GM21786 (cell line): ENCODE data around the gene PMPCA.
"Not testable (repeated sequence)": the region's sequence is repeated elsewhere in the genome, so short reads cannot be mapped to it uniquely, and the experiment has no call there.

Experiments
- ATAC-seq: cut with Tn5 transposase; IDR thresholded peaks from one replicate; pipeline ENCODE4 v1.9.1; 2021; ENCODE audit not compliant: unreplicated experiment

Gene PMPCA

DNA sequence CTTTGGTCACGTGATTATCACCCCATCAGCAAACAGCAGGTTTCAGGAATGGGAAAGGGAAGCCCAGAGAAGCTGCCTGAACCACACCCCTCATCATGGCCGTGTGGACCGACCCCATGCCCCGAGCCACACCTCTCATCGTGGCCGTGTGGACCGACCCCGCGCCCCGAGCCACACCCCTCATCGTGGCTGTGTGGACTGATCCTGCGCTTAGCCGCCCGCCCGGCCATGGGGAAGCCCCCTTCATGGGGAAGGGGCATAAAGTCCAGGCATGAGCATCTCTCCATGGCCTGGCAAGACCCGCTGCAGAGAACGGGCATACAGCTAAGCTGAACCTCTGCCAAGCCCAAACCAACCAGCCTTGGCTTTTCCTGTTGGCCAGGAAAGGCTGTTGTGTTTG lies 16.9 kb upstream of the PMPCA start:
- ATAC-seq, result no peak

DNA sequence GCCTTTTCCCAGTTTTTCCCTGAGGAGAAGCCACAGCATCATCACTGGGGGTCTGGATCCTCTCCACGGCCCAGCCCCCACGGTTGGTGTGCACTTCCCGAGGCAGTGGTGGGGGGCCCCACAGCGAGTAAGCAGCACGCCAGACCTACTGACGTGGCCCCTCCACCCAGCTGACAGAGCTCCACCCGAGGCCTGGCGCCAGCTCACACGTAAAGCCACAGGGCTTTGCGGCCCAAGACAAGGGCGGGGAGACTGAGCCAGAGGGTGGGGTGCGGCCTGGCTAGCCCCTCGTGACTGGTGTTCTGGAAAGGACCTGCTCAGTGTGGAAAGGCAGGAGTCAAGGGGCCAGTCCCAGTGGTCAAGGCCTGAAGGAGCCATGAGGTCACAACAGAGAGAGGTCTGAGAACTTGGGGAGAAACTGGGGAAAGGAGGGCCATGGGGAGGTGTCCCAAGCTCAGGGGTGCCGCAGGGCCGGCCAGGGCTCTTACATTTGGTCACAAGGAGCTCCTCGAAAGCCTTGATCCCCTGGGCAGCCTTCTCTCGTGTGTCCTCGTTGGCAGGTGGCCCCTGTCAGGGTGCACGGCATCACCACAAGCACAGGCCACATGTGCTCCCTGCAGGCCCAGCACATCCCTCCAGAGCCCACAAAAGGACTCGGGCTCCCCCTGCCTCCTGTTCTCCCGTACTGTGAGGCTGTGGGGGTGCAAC lies 16.0 kb upstream of the PMPCA start:
- ATAC-seq, result no peak

DNA sequence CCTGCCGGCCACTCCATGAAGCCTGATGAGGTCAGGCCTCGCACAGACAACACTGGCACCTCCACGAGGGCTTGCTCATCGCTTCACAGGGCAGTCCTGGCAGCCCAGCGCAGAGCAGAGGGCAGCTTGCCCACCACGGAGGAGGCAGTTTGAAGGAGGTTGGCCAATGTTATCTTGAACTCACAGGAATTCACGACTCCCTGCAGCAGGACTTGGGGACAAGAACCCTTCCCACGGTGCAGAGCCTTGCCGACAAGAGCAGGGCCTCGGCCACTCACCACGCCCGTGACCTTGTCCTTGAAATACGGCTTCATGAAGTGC lies 15.5 kb upstream of the PMPCA start:
- ATAC-seq, result no peak

DNA sequence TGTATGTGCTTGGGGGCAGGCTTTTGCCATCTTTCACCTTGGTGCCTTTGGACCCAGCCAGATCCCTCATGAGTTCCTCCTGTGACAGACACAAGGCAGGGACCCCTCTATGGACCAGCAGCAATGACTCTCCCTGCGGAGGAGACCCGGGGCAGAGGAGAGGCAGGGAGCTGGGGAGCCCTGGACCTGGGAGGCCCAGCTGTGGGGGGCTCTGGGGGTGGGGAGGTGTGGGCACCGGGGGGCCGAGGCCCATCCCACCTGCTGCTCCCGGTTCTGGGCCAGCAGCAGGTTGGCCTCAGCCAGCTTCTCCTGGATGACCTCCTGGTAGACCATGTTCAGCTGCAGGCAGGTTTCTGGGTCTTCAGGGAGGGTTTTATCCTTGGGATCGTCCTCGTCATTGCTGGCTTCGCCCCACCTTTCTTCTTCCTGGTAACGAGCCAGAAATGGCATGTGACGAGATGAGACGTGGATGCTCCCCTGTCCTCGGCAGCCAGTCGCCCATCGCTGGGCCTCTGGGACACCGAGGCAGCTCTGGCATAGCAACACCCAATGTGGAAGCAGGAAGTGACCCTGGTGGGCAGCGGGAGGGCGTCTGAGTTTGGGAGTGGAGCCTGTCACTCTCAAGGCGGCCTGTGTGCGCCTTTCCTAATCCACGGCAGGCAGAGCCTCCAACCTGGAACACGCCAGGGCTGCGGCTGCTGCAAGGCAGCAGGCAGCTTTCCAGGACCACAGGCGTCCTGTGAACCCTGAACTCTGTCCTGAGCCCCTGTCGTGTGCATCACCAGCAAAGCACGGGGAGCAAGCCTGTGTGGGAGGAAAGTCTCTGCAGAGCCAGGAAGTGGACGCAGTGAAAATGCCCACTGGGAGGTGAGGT lies 14.9 kb upstream of the PMPCA start:
- ATAC-seq, result no peak

DNA sequence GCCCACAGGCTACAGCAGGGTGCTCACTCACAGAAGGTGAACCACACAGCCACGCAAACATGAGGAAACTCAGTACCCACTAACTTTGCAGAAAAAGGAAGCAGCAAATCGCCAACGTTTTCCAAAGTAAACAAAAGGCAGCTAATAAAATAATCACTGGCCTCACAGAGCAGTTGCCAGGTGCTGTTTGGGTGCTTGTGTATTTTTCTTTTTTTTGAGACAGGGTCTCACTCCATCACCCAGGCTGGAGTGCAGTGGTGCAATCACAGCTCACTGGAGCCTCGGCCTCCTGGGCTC lies 14.3 kb upstream of the PMPCA start:
- ATAC-seq, result no peak

DNA sequence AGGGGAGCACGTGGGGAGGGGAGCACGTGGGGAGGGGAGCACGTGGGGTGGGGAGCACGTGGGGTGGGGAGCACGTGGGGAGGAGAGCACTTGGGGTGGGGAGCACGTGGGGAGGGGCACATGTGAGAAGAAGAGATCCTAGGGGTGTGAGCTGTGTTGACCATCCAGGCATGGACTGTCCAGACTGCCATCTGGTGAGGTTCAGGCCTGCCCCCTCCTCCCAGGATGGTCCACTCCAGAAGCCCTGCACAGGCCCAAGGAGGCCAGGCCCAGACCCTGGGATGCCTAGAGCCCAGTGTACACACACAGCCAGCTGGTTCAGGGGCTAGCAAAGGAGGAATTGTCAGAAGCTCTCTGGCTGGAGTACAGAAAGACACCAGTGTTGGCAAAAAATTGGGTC lies 12.8 kb upstream of the PMPCA start:
- no peak for ATAC-seq

DNA sequence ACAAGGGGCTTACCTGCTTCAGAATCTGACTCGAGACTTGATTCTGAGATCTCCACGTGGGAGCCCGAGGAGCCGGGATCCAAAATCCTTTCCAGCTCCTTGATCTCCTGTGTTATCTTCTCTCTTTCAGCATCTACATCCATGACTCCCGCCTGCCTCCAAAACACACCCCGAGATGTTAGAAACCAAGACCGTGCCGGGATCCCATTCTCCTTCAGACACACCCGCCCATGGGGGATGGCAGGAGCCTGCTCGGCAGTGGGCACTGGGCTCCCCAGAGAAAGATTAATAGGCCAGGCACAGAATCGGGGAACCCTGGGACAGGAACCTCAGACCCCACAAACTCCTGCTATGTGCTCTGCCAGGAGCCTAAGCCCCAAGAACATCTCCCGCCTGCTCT lies 12.2 kb upstream of the PMPCA start:
- no peak for ATAC-seq

DNA sequence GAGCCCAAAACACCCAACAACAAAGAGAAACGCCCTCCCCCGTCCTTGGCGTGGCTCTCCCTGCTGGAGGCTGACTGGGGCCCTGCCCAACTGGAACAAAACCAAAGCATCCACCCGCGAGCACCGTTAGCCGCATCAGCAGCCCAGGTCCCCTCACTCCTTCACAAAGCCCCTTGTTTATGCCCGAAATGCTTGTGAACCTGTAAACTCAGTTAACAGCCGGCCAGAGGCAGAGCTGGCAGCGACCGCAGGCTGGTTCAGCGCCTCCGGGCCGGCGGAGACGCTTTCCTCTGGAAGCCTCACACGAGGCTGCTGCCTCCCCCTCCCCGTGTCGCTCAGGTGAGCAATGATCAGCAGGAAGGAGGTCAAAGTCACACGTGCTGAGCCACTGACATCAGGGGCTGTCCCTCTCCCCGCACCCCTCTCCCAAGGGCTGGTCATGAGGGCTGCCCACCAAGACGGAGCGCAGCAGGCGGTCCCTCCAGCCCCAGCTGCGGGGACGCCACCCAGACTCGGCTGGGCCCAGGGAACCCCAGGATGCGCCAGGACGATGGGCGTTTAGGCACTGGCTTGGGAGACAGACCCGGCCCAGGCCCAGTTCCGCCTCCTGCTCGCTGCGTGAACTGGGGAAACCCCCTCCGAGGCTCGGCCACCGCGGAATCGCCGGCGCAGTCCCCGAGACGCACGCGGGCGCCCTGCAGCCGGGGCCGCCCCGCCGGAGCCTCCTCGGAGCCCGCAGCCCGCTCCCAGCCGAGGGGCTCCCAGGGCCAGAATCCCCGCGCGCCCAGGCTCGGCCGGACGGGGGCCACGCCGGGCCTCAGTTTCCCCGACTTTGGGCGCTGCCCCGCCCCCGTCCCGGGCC lies 11.1 kb upstream of the PMPCA start:
- ATAC-seq, result no peak

DNA sequence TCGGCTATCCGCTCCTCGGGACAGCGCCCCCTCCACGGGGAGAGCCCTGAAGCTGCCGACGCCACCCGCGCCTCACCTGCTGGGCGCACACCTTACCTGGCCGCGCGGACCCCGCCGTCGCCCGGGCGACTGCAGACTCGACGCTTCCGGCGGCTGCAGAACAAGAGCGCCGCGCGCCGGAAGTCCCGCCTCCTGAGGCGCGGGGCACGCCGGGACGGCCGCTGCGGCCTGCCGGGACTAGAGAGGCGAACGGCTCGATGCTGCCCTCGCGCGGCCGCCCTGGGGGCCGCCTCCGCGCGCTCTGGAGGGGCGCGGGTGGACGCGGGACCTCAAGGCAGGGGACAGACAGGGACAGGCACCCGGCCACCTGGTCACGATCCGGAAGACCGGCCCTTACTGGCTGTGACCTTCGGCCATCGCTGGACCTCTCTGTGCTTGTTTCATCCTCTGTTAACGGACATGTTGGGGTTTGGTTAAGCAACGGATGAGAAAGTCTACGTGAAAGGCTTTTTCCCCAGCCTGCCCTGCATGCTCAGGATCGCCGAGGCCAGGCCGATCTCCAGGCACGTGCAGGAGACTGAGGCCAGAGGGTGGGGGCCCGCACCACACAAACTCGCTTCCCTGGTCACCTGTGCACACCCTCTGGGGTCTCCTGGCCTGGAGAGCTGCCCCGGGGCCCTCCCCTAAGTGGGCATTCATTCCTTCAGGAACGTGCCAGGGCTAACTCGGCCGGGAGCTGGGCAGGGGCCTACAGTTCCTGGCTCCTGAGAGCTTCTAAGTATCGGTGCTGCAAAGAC lies 10.2 kb upstream of the PMPCA start, which contains the start of gene SNAPC4:
Gene SNAPC4 (minus strand): TSS at position 133 of the 797 bp plus-strand sequence. CDS start 1,742 bp downstream, outside the sequence.
- peak; percentile 55 for ATAC-seq

DNA sequence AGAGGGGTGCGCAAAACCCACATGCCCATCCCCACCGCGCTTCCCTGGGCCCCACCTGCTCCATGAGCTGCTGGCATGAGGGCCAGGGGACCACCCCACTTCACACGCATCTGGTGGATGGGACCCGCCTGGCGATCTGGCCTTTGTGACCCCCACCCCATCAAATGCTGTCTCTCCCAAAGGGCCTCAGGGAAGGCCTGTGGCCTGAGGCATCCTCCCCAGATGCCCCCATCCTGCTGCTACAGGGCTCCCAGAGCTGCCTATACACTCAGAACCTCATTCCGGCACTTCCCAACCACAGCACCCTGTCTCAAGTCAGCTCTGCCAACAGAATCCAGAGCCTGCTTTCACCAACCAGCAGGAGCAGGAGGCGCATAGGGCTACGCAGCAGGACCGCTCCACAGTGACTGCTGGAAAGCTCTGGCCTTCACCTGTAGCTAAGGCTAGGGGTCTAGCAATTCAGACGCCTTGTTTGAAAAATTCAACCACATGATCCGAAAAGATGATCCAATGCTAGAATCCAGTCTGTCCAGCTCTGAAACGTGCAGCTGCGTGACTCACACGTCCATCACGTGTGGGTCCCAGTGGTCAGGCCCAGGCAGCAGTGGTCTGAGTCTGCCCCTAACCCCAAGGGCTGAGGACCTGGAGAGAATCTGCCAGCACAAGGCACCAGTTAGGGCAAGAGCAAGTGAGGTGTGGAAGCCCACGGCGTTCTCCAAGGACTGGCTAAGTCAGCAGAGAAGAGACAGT lies 9.1 kb upstream of the PMPCA start:
- ATAC-seq, result no peak

DNA sequence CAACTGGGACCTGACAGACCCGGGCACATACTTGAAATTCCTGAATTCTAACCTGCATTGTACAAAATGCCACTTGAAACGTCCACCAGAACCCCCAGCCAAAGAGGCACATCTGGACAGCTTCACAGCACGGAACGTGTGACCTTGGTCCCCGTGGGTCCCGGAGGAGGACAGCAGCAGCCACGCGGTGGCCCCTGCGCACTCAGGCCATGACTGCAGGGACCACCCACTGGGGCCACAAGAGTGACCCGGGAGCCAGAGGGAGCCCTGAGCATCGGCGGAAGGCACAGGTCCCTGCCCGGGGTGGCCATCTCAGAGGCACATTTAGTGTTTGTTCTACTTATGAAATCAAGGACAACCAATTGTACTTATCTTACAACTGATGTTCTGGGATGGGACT lies 8.4 kb upstream of the PMPCA start:
- no peak for ATAC-seq

DNA sequence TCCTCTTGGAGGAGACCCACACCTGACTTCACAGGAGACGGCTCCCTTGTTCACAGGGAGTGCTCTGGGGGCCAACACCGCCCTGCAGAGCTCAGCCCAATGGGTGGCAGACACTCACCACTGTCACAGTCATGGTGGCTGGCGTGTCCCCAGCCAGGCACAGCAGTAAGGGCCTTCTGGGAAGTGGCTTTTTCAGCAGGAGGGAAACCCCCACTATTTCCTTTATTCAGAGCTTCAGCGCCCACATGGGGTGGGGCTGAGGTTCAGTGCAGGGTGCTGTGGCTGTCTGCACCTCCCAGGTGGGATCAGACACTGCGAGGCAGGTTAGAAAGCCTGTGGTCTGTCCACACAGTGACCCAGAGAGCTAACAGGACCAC lies 6.9 kb upstream of the PMPCA start:
- no peak for ATAC-seq

DNA sequence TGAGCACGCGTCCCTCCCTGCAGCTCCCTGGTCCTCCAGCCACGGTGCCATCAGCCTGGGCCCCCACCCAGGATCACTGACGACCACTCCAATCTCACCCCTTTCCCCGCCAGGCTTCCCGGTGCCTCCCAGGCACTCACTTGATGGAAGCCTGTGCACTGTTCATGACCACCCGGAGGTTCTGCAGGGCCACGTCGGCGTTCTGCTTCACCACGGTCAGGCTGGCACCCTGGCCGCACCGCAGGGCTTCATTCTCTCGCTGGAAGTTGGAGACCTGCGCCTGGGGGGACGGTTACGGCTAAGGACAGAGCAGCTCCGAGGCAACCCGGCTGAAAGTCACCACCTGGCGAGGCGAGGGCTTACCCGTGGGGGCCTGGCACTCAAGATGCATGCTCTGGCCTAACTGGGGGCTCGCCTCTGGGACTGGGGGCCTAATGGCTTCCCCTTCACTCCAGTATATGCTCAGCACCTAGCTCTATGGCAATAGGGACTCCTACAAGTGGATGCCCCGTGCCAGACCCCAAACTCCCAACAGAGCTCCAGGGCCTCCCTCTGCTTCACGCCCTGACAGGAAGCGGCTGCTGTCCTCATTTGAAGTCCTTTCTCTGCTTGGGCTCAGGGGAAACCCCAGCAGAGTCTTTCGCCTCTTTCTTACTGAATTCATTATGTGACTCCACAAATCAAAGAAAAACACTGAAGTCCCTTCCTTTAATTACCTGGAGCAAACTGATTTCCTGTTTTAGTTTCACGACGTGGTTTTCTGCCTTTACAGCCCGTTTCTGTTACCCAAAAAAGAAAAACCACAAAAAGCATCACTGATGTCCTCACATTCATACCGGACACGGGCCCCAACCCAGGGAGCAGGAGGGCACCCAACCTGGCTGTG lies 6.3 kb upstream of the PMPCA start:
- no peak for ATAC-seq

DNA sequence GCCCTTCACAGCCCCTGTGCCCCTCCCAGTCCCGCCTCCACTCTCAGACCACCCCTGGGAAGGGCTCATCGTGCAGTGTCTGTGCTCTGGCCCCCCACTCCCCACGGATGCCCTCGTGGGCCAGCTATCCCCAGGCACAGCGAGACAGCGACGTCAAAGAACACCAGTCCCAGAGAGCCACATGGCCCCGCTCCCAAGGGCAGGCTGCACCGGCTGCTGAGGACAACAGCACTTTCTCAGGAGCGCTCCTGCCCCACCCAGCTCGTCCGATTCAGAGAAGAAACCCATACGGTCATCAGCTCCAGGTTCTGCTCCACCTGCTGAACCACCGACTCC lies 5.7 kb upstream of the PMPCA start:
- no peak for ATAC-seq

DNA sequence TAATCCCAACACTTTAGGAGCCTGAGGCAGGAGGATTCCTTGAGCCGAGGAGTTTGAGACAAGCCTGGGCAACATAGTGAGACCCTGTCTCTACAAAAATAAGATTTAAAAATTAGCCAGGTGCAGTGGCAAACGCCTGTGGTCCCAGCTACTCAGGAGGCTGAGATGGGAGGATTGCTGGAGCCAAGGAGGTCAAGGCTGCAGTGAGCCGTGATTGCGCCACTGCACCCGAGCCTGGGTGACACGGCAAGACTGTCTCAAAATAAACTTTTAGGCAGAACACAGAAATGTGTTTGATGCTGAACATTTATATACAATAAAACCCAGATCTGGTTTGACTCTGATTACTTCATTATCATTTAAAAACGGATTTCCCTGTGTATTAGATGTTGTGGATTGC lies 5.0 kb upstream of the PMPCA start:
- ATAC-seq, result no peak

DNA sequence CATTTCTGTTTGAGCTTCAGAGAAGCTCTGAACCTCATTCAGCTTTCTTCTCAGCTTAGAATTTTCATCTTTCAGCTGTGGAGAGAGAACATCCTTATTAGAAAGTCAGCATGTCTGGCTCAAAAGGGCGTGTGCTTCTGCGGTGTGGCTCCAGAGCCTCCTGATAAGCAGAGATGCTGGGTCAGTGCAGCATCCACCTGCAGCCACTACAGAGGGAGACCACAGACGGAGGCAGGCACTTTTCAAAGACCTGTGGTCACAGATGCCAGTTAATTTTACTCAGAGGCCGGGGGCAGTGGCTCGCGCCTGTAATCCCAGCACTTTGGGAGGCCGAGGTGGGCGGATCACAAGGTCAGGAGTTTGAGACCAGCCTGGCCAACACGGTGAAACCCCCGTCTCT lies 4.6 kb upstream of the PMPCA start:
- ATAC-seq, result not testable (repeated sequence)

DNA sequence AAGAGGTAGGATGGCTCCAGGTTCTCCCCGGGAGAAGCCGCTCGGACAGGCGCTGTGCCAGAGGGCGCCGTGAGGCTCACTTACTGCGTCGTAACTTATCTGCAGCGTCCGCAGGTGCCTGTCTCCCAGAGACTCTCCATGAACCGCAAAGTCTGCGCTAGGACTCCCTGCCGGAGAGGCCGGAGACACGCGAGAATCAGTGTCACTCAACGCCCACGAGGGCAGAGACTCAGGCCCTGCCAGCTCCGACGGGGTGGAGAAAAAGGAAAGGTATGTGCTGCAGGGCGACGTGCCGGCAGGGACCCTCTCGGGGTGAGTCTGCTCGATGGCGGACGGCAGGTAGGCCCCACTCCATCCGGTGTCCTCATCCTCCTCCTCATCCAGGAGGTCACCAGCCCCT lies 3.4 kb upstream of the PMPCA start:
- not testable (repeated sequence) for ATAC-seq

DNA sequence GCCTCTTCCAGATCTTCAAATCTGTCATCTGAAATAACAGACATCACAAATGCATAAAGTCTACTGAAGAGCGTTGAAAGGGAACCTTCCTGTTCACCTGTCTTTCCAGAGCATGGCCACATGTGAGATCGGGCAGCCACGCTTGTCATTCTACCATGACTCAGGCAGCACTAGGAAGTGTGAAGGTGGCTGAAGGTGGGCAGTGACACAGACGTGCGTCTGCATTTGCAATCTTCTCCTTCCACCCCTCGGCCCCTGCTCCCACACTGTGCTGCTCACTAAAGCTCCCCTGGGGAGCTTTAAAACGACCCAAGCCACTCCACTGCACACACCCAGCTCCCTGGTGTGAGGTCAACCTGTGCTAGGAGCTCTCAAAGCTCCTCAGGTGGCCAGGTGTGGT lies 2.5 kb upstream of the PMPCA start:
- ATAC-seq, result no peak
